ENCODE results near the gene CUX1.

The CUX1 gene

GRCh38 chr7:101984133-101984879 lies 166.9 kb downstream of the CUX1 start:
- no peak for TF ChIP-seq GATA3 (IDR thresholded peaks at IDR 0.05; ENCODE audit: low read depth, low read length)
- TF ChIP-seq GATA2 (IDR thresholded peaks at IDR 0.05; ENCODE audit: low read depth, low read length) = no peak

DNA sequence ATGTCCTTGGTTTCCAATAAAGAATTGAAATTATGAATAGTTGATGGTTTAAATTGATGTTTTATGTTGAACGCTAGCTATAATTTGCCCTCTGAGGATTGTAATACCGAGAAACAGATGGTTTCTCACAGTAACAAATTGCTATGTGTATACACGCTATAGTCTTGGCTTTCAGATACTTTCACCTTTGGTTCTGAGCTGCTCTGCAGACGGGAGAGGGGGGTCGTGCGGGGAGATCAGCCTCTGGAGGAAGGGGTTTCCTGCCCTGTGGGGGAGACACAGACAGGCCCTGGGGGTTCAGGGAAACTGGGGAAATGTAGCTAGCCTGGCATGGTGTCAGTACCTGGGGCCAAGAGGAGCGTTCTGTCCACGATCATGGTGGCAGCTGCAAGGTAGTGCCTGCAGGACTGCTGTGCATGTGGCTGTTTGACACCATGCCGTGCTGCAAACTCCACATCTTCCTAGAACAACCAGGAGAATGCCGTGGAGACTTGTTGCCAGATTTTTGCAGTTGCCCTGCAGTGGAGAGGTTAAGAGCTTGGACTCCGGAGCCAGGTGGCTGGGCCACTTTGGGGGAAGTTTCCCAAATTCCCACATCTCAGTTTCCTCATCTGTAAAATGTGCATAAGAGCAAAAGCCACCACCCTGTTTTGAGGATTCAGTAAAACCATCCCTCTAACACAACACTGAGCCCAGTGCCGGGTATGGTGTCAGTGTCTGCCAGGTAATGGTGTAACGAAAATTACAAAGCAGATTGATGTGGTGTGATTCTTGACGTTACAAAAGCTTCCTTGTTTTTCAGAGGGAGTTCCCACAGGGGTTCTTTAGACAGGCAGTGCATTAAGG lies 167.9 kb downstream of the CUX1 start:
- TF ChIP-seq GATA2 (IDR thresholded peaks at IDR 0.05; ENCODE audit: low read depth, low read length) (no peak), GATA3 (IDR thresholded peaks at IDR 0.05; ENCODE audit: low read depth, low read length) (no peak)

- TF ChIP-seq GATA3 (IDR thresholded peaks at IDR 0.05; ENCODE audit: low read depth, low read length) (no peak), GATA2 (IDR thresholded peaks at IDR 0.05; ENCODE audit: low read depth, low read length) (no peak)
Observed at GRCh38 chr7:101985903-101986734, 168.7 kb downstream of the CUX1 start.

GRCh38 chr7:101987494-101987893 lies 170.1 kb downstream of the CUX1 start:
- no peak for TF ChIP-seq GATA3 (IDR thresholded peaks at IDR 0.05; ENCODE audit: low read depth, low read length)
- no peak for TF ChIP-seq GATA2 (IDR thresholded peaks at IDR 0.05; ENCODE audit: low read depth, low read length)

- TF ChIP-seq GATA2 (IDR thresholded peaks at IDR 0.05; ENCODE audit: low read depth, low read length) = no peak
- no peak for TF ChIP-seq GATA3 (IDR thresholded peaks at IDR 0.05; ENCODE audit: low read depth, low read length)
Observed at GRCh38 chr7:101988513-101988912, 171.1 kb downstream of the CUX1 start.

DNA sequence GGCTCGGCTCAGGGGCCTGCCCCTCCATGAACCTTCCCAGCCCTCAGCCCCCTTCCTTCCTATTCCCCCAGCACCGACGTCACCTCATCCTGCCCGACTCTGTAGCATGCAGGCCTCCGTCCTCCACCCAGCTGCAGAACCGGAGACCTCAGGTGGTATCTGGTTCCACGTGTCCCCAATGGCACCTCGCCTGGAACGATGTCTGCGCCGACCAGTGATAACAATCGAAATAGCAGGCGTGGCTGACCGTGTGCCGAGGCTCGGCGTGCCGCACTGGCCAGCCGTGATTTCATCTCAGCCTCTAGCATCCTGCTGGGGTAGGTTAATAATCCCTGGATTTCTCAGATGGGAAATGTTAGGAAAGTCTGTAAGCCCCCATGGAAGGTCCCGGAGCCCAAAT lies 171.7 kb downstream of the CUX1 start:
- no peak for TF ChIP-seq GATA2 (IDR thresholded peaks at IDR 0.05; ENCODE audit: low read depth, low read length)
- TF ChIP-seq GATA3 (IDR thresholded peaks at IDR 0.05; ENCODE audit: low read depth, low read length) = no peak

DNA sequence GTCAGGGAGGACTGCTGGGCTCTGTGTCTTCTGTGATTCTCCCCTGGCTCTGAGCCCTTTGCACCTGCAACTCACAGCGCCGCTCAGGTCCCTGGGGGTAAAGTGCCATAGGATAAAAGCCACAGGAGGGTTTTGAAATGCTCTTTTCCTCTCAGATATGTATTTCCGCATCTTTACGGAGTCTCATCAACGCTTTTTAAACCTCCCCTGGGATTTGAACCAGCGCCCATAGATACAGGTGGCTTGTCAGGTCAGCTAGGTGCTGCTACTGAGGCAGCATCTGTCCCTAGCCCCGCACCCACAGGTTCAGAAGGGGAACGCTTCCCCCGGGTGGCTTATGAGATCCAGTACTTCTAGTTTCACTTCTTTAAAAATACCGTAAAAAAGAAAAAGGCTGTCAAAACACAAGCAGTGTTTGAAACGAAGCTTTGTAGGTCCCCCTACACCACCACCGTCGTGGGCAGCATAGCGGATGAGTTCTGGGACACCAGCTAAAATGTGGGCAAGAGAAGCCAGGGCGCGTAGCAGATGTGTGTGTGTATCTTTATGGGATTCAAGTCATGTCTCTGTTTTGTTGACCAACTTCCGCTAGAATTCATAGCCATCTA lies 173.5 kb downstream of the CUX1 start:
- TF ChIP-seq GATA2 (IDR thresholded peaks at IDR 0.05; ENCODE audit: low read depth, low read length) = no peak
- no peak for TF ChIP-seq GATA3 (IDR thresholded peaks at IDR 0.05; ENCODE audit: low read depth, low read length)

GRCh38 chr7:101991860-101992259 lies 174.4 kb downstream of the CUX1 start:
- no peak for TF ChIP-seq GATA3 (IDR thresholded peaks at IDR 0.05; ENCODE audit: low read depth, low read length)
- TF ChIP-seq GATA2 (IDR thresholded peaks at IDR 0.05; ENCODE audit: low read depth, low read length) = no peak

DNA sequence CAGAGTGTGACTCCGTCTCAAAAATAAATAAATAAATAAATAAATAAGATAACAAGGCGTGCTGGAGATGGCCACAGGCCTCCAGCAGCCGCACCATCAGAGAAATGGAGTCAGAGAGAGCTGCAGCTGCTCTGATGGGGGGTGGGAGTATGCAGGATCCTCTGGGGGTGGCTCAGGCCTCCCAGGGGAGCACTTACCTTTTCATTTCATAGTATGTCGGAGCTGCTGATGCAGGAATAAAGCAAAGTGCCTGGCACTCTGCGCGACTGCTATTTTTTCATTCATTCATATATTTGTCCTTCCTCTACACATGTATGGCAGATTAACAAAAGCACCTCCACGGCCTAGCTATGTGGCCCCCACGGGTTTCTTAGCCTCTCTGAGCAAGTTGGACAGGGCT lies 175.9 kb downstream of the CUX1 start:
- TF ChIP-seq GATA3 (IDR thresholded peaks at IDR 0.05; ENCODE audit: low read depth, low read length) (no peak), GATA2 (IDR thresholded peaks at IDR 0.05; ENCODE audit: low read depth, low read length) (no peak)

DNA sequence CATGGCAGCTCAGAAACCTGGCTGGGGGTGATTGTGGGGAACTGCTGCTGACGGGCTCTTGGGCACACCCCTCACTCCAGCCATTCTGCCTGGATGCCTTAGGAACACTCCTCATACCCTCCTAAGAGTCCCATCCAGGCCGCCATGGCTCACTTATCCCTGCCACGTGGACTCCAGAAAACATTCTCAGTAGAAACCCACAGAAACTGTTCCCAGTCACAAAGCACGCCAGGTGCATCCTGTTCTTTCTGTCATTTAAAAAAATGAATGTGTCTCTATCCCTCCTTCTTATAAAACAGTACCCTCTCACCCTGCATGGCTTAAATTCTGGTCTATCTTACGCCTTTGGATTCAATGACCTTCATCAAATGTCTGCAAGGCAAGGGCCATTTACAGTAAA lies 177.7 kb downstream of the CUX1 start:
- no peak for TF ChIP-seq GATA2 (IDR thresholded peaks at IDR 0.05; ENCODE audit: low read depth, low read length)
- no peak for TF ChIP-seq GATA3 (IDR thresholded peaks at IDR 0.05; ENCODE audit: low read depth, low read length)

- TF ChIP-seq GATA3 (IDR thresholded peaks at IDR 0.05; ENCODE audit: low read depth, low read length) = no peak
- no peak for TF ChIP-seq GATA2 (IDR thresholded peaks at IDR 0.05; ENCODE audit: low read depth, low read length)
Observed at GRCh38 chr7:101996131-101996691, 178.8 kb downstream of the CUX1 start.

- TF ChIP-seq GATA2 (IDR thresholded peaks at IDR 0.05; ENCODE audit: low read depth, low read length) = no peak
- no peak for TF ChIP-seq GATA3 (IDR thresholded peaks at IDR 0.05; ENCODE audit: low read depth, low read length)
Observed at GRCh38 chr7:101996876-101997275, 179.4 kb downstream of the CUX1 start.

All from SH-SY5Y (cell line).